GM12865 (cell line): ENCODE measurements around the gene PCK2.

Experiments
- DNase-seq: peaks from one replicate; pipeline ENCODE4 v3.0.0; 2010; ENCODE audit warnings: low read depth
- H3K4me3 ChIP-seq: 2 replicates; pipeline ENCODE4 v1.5.1; 2011; ENCODE audit warnings: mild to moderate bottlenecking, low read depth, low read length, control low read depth
- TF ChIP-seq, protein P1 (sequence below): IDR thresholded peaks from 2 replicates; pipeline ENCODE4 v1.5.1; 2011; ENCODE audit warnings: low read length, control low read depth, low read depth, inconsistent platforms; ENCODE audit not compliant: insufficient read depth; ENCODE audit errors: missing control alignments

PCK2 gene

GRCh38 chr14:24078146-24078545, 16.0 kb upstream of the PCK2 start:
- H3K4me3 ChIP-seq = no peak overlapping the region
- no peak for DNase-seq
- TF ChIP-seq, protein P1, sequence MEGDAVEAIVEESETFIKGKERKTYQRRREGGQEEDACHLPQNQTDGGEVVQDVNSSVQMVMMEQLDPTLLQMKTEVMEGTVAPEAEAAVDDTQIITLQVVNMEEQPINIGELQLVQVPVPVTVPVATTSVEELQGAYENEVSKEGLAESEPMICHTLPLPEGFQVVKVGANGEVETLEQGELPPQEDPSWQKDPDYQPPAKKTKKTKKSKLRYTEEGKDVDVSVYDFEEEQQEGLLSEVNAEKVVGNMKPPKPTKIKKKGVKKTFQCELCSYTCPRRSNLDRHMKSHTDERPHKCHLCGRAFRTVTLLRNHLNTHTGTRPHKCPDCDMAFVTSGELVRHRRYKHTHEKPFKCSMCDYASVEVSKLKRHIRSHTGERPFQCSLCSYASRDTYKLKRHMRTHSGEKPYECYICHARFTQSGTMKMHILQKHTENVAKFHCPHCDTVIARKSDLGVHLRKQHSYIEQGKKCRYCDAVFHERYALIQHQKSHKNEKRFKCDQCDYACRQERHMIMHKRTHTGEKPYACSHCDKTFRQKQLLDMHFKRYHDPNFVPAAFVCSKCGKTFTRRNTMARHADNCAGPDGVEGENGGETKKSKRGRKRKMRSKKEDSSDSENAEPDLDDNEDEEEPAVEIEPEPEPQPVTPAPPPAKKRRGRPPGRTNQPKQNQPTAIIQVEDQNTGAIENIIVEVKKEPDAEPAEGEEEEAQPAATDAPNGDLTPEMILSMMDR = no peak

DNA sequence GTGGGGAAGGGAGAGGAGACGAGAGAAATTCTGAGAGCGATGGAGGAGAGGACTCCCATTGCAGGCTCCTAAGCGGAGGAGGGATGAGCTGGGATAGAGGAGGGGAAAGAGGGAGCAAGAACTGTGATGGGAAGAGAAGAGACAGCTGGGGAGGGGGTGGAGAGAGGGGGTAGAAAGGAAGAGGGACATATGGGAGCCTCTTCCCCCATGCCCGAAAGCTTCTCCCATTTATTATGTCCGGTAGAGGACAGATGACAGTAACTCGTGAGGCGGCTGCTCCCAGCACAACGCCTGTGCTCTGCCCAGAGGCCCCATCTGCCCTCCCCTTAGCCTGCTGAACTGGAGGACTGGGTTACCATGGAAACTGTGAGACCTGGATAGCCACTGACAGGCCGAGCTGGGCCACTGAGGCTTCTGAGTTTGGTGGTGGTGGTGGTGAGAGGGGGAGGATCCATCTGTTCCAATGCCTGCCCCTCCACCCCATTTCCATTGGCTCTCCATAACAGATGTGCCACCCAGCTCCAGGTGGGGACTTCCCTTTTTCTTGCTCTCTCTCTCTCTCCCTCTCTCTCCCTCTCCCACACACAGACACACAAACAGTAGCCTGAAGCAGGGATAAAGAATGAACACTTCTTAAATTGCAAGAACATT, 14.5 kb upstream of the PCK2 start:
- TF ChIP-seq, protein P1 = no peak
- no peak for DNase-seq
- H3K4me3 ChIP-seq = no peak overlapping the region

DNA sequence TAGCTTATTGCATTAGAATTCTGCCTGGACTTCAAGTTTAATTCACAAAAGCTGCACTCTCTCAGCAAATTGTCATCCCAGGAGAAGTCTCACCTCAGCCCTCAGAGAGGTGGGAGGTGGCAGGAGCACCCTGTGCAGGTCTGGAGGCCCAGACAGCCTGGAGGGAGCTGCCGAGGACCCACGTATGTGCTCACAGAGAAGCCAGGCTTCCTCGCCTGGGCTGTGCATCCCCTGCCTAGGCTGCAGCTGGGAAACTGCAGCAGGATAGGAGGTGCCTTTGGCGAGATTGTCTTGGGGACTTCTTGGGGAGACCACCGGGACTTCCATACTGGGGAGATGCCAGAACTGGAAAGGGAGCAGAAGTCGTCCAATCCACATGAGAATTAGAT, 14.0 kb upstream of the PCK2 start:
- H3K4me3 ChIP-seq = no peak overlapping the region
- TF ChIP-seq, protein P1 = no peak
- no peak for DNase-seq

- DNase-seq = peak; percentile 82
Observed at GRCh38 chr14:24080888-24081738, 13.0 kb upstream of the PCK2 start.

DNA sequence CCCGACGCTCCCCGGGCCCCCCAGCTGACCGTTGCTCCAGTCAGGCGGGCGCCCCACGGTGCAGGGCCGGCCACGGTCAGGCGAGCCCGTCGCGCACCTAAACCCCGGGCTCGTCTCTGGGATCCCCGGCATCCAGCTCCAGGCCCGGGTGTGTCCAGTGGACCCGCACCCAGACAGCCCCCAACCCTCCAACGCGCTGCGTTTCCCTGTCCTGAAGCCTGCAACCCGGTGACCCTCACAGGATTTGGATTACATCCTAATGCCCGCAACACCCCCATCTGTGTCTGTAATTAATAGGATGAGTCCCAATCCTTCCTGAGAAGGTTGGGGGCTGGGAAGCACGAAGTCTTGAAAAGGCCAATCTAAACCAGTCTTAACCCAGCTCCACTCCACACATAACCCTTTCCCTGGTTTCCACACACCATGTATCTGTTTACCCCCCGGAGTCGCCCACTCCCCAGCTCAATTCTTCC, 12.3 kb upstream of the PCK2 start:
- peak overlapping the region; percentile 68 for H3K4me3 ChIP-seq

More at GRCh38 chr14:24080888-24081738, 13.0 kb upstream of the PCK2 start:
- H3K4me3 ChIP-seq = peak overlapping the region; percentile 68
- TF ChIP-seq, protein P1 = no peak

DNA sequence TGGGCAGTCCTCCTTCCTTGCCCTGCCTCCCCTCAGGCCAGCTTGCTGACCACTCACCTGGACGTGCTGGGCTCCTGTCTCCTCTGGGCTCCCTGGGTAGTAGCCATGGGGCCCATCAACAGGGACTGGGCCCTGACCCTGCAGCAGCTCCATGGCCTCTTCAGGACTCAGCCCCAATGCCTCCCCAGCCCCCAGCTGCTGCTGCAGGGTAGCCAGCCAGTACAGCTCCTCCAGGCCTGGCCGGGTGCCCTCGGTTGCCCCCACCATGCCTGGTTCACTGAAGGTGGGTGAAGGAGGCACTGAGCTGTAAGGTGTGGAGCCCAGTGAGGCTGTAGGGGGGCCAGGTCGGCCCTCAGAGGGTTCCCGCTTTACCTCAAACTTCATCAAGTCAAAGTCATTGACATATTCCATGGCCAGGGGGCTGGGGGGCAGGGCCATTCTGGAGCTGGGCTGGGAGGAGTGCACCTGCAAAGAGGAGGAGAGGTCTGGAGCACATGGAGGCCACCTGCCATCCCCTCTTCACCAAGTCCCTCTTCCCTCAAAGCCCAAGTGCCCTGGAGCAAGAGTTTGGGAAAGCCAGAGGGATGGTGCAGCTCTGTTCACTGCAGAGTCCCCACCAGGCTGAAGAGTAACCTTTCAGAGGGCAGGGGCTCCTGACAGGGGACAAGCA, 11.6 kb upstream of the PCK2 start:
- DNase-seq = no peak
- no peak overlapping the region for H3K4me3 ChIP-seq
- TF ChIP-seq, protein P1 = no peak

More for the DNA sequence above, 12.3 kb upstream of the PCK2 start:
- DNase-seq = no peak
- TF ChIP-seq, protein P1 = no peak
